GM19328 (cell line): Measurements from ENCODE around the gene NUP43.
"Not testable (repeated sequence)": the region's sequence is repeated elsewhere in the genome, so short reads cannot be mapped to it uniquely, and the experiment has no call there.

ENCODE experiments used
- ATAC-seq: cut with Tn5 transposase; IDR thresholded peaks from one replicate; pipeline ENCODE4 v1.9.1; 2021; ENCODE audit warnings: mild to moderate bottlenecking, moderate library complexity; ENCODE audit not compliant: unreplicated experiment

NUP43 gene, protein sequence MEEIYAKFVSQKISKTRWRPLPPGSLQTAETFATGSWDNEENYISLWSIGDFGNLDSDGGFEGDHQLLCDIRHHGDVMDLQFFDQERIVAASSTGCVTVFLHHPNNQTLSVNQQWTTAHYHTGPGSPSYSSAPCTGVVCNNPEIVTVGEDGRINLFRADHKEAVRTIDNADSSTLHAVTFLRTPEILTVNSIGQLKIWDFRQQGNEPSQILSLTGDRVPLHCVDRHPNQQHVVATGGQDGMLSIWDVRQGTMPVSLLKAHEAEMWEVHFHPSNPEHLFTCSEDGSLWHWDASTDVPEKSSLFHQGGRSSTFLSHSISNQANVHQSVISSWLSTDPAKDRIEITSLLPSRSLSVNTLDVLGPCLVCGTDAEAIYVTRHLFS

DNA sequence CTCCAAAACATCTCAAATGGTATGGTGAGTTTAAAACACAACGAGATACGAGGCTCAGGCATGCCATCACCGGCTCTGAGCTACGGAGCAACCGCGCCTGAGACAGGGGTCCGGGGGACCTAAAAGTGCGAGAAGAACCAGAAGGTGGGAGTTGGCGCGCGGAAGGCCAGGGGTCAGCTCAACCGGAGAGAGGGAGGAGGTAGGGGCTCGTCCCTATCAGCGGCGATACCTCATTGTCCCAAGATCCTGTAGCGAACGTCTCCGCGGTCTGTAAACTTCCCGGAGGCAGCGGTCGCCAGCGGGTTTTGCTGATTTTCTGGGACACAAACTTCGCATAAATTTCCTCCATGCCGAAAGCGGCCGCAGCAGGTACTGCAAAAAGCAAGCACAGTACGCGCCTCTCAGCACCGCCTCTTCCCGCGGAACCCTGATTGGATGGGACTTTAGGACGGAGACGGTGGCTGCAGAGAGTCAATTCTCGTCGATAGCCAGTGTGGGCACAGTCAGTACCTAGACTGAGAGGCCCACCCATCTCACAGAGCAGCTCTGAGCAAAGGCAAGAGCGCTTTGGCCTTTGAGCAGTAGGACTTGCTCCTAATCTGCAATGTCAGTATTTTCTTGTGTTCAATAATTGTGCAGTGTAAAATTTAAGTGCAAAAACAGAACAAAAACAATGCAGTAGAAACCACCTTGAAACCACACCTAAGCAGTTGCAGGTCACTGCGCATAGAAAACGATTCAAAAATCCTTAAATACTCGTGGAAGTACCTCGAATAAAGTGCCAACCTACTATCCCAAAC lies at the start of gene NUP43:
NUP43 (minus strand) TSS at position 383 of the 800 bp plus-strand sequence; CDS start at position 349, 34 bp downstream.
- ATAC-seq: peak; percentile 40

GRCh38 chr6:149783551-149783950 lies 37.2 kb upstream of the NUP43 start:
- ATAC-seq: no peak

DNA sequence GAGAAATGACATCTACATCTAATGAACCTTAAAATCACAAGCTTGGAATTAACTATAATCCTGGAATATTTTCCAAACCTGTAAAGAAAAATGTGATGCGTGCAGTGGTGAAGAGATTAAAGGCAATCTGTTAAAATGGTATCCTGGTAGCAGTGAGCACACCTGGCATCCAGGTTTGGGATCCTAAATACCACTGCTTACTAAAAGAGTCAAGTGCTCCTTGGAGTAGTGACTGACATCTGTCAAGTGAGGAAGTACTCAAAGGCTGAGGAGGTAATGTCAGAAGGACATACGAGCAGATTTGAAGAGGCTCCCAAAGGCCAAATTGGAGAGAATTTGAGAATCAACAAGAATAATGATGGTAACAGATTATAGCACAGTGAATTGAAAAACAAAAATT lies 36.0 kb upstream of the NUP43 start:
- no peak for ATAC-seq

- ATAC-seq: no peak
These were observed 35.4 kb upstream of the NUP43 start for GRCh38 chr6:149781715-149782114.

DNA sequence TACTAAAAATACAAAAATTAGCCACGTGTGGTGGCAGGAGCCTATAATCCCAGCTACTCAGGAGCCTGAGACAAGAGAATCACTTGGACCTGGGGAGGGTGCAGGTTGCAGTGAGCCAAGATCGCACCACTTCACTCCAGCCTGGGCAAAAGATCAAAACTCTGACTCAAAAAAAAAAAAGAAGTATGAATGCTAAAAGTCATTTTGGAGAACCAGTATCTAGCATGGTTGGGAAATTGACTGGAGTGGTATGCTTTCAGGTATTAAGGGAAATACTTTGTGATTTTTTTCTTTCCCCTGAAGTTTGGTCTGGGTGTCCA lies 33.3 kb upstream of the NUP43 start:
- ATAC-seq: no peak

- ATAC-seq: no peak
These were observed 31.3 kb upstream of the NUP43 start for GRCh38 chr6:149777624-149778023.

DNA sequence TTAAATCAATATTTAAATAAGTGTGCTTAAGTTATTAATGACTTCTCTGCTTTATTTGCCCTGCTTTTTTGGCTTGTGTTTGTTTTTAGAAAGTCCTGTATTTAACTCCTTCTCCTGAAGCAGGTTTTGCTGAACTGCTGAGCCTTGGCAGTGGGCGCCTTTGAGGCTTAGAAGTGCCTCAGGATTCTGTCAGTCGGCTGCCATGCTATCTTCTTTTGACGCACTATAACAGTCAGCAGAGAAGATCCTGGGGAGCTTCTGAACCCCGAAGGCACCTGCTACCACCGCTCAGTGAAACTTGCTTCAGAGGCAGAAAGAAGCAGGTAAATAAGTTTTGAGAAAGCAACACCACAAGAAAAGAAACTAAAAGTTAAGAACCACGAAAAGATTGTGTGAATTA lies 25.6 kb upstream of the NUP43 start:
- no peak for ATAC-seq

DNA sequence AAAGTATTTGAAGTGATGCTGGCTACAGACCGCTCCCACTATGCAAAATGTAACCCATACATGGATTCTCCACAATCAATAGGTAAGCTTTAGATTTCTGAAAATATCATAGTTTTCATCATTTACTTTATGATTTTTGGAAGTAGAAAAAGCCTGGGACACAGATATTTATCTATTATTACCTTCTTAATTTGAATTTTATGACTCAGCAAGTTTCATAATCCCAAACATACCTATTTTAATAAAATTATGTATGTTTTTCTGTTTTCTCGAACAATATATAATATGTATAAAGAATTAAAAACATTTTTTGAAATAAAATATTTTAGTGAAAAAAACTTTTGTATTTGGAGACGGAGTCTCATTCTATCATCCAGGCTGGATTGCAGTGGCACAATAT lies 24.9 kb upstream of the NUP43 start:
- no peak for ATAC-seq

GRCh38 chr6:149769676-149770075 lies 23.3 kb upstream of the NUP43 start:
- no peak for ATAC-seq

GRCh38 chr6:149766156-149766769 lies 19.9 kb upstream of the NUP43 start:
- ATAC-seq: no peak

DNA sequence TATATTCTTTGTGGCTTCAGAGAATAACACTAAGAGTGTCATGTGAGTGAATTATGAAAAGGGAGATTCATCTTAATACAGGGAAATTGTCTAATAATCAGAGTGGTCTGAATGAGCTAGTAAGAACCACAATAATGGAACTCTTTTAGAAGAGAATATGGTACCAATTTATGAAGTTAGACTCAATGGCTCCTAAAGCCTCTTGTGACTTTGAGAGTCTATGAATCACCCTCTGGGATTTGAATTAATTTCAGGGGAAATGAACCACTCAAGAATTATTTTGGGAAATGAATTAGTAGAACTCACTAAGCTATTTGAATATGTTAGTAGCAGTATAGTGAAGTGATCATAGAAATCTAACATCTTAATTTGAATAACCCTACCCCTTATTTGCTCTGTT lies 17.5 kb upstream of the NUP43 start:
- ATAC-seq: no peak

DNA sequence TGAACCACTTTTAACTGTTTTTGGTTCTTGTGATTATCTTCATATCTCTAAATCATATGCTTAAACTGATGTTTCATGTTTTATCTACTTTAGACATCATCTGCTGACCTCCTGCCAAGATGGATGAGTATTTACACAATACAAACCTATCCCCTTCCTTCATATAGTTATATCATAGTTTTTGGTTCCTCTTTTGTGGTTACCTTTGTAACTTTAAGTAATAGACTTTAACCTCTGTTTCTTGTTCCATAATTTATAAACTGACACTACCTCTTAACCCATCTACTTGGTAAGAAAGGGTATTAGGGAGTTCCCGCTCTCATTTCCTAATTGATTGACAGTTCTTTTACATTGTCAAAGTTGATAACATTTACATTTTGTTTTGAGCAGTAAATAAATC lies 15.1 kb upstream of the NUP43 start:
- ATAC-seq: peak; percentile 98

GRCh38 chr6:149756261-149756636 lies 9.9 kb upstream of the NUP43 start:
- no peak for ATAC-seq

GRCh38 chr6:149755300-149756260 lies 9.3 kb upstream of the NUP43 start:
- ATAC-seq: no peak

DNA sequence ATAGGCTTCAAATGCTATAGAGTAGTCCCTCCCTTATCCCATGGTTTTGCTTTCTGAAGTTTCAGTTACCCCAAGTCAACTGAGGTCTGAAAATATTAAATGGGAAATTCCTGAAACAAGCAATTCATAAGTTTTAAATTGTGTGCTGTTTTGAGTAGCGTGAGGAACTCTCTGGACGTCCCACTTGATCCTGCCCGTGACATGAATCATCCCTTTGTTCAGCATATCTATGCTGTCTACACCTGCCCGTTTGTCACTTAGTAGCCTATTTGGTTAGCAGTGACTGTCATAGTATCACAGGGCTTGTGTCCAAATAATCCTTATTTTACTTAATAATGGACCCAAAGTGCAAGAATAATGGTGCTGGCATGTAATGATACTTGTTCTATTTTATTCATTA lies 8.2 kb upstream of the NUP43 start:
- ATAC-seq: no peak

DNA sequence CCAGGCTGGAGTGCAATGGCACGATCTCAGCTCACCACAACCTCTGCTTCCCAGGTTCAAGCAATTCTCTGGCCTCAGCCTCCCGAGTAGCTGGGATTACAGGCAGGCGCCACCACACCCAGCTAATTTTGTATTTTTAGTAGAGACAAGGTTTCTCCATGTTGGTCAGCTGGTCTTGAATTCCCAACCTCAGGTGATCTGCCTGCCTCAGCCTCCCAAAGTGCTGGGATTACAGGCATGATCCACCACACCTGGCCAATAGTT lies 7.0 kb upstream of the NUP43 start:
- not testable (repeated sequence) for ATAC-seq

GRCh38 chr6:149752600-149753373 lies 6.5 kb upstream of the NUP43 start:
- no peak for ATAC-seq

GRCh38 chr6:149751920-149752319 lies 5.6 kb upstream of the NUP43 start:
- not testable (repeated sequence) for ATAC-seq

- ATAC-seq: no peak
These were observed 4.9 kb upstream of the NUP43 start for GRCh38 chr6:149751239-149751638.

DNA sequence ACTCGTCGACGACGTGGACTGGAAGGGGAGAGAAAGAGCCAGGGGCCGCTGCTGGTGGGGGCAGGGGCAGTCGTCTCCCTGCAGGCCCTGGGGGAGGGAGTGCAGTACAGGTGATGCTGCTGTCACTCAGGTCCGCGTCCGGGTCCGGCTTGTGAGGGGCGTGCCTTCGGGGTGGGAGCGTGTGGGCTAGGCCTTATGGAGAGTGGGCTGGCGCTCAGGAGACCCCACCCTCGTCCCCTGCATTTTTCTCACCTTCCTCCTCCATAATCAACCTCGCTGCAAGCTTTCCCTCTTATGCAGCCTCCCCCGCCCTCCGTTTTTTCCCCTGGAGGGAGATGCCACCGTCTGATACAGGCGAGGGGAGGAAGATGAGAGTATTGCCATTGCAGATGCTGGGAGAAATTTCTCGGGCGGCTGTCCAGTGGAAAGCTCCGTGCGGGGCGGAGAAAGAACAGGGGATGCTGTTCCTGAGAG lies 3.8 kb upstream of the NUP43 start:
- ATAC-seq: peak; percentile 36
